ENCODE measurements around the gene CLTB.
A peak's percentile ranks its signal among the peaks of the same experiment; 100 is the strongest.

CLTB gene

GRCh38 chr5:176401281-176402205 lies 14.8 kb downstream of the CLTB start:
- DNase-seq (ENCODE audit: low read depth in 2 of 2), result no peak

- no peak for DNase-seq (ENCODE audit: low read depth in 2 of 2)
Measured at GRCh38 chr5:176400382-176401156, 15.8 kb downstream of the CLTB start.

GRCh38 chr5:176397736-176398420 lies 18.5 kb downstream of the CLTB start:
- DNase-seq (ENCODE audit: low read depth in 2 of 2), result no peak

GRCh38 chr5:176396330-176396729 lies 20.0 kb downstream of the CLTB start:
- DNase-seq (ENCODE audit: low read depth in 2 of 2), result no peak

- no peak for DNase-seq (ENCODE audit: low read depth in 2 of 2)
Measured at GRCh38 chr5:176394881-176395675, 21.3 kb downstream of the CLTB start.

- no peak for DNase-seq (ENCODE audit: low read depth in 2 of 2)
Measured at GRCh38 chr5:176394096-176394495, 22.2 kb downstream of the CLTB start.

GRCh38 chr5:176392526-176392925 lies 23.8 kb downstream of the CLTB start:
- no peak for DNase-seq (ENCODE audit: low read depth in 2 of 2)

GRCh38 chr5:176391999-176392398 lies 24.3 kb downstream of the CLTB start:
- DNase-seq (ENCODE audit: low read depth in 2 of 2), result no peak

- no peak for DNase-seq (ENCODE audit: low read depth in 2 of 2)
Measured at GRCh38 chr5:176391479-176391878, 24.9 kb downstream of the CLTB start.

GRCh38 chr5:176389135-176390123 lies 26.9 kb downstream of the CLTB start:
- DNase-seq (ENCODE audit: low read depth in 2 of 2), result no peak

GRCh38 chr5:176388444-176389134 lies 27.8 kb downstream of the CLTB start, which contains the start of the genes HIGD2A and NOP16:
TSS of gene HIGD2A (plus strand) at chr5:176388751. CDS start at chr5:176388820, 69 bp downstream.
TSS of gene NOP16 (minus strand) at chr5:176388598. CDS start at chr5:176388539, 59 bp downstream.
- DNase-seq (ENCODE audit: low read depth in 2 of 2), result peak; percentile 98 to 99

- DNase-seq (ENCODE audit: low read depth in 2 of 2), result no peak
Measured at GRCh38 chr5:176388003-176388443, 28.3 kb downstream of the CLTB start.

GRCh38 chr5:176387384-176387925 lies 28.9 kb downstream of the CLTB start:
- no peak for DNase-seq (ENCODE audit: low read depth in 2 of 2)

GRCh38 chr5:176386491-176386890 lies 29.8 kb downstream of the CLTB start:
- DNase-seq (ENCODE audit: low read depth in 2 of 2), result no peak

- DNase-seq (ENCODE audit: low read depth in 2 of 2), result no peak
Measured at GRCh38 chr5:176384991-176385390, 31.3 kb downstream of the CLTB start.

- DNase-seq (ENCODE audit: low read depth in 2 of 2), result no peak
Measured at GRCh38 chr5:176384366-176384930, 31.9 kb downstream of the CLTB start.

- DNase-seq (ENCODE audit: low read depth in 2 of 2), result no peak
Measured at GRCh38 chr5:176383961-176384360, 32.4 kb downstream of the CLTB start.

GRCh38 chr5:176383248-176383905 lies 33.0 kb downstream of the CLTB start:
- no peak for DNase-seq (ENCODE audit: low read depth in 2 of 2)
